Keratinocyte (primary cell): ENCODE data around the gene SEMA4D. TPM values are rescaled to one million over a fixed set of nuclear protein-coding genes. Genes with fewer than 3 reads are reported as not detected.

Experiments
- DNase-seq: peaks from one replicate; pipeline ENCODE4 v3.0.0-alpha.2; 2011; ENCODE audit warnings: low read depth, missing footprints, low spot score
- FAIRE-seq: peaks from 2 replicates; lab custom pipeline; 2011; peaks lifted over from hg19 to GRCh38; lab: Jason Lieb, UNC
- H2AFZ ChIP-seq: 2 replicates; pipeline ENCODE4 v1.6.0; 2012; ENCODE audit warnings: low read length, control low read depth, inconsistent platforms; ENCODE audit not compliant: control insufficient read depth
- H3K27ac ChIP-seq: 2 replicates; pipeline ENCODE4 v1.5.1; 2011; ENCODE audit warnings: low read length; ENCODE audit not compliant: control insufficient read depth, insufficient read depth
- H3K27me3 ChIP-seq: 3 replicates; pipeline ENCODE4 v1.6.0; 2011; ENCODE audit warnings: low read length; ENCODE audit not compliant: control insufficient read depth, insufficient read depth; ENCODE audit errors: extremely low read depth
- H3K36me3 ChIP-seq, 2 experiments: 2 replicates in 1 of 2; 3 replicates in 1 of 2; pipeline ENCODE4 v1.5.1; 2011; ENCODE audit warnings: low read length in 2 of 2, mild to moderate bottlenecking in 1 of 2; ENCODE audit not compliant: control insufficient read depth in 2 of 2, insufficient read depth in 2 of 2; ENCODE audit errors: extremely low read depth in 1 of 2
- H3K4me1 ChIP-seq: 3 replicates; pipeline ENCODE4 v1.5.1; 2011; ENCODE audit warnings: low read length; ENCODE audit not compliant: control insufficient read depth, insufficient read depth; ENCODE audit errors: extremely low read depth
- H3K4me2 ChIP-seq: 3 replicates; pipeline ENCODE4 v1.6.0; 2011; ENCODE audit warnings: low read depth, low read length; ENCODE audit not compliant: control insufficient read depth, insufficient read depth; ENCODE audit errors: extremely low read depth
- H3K4me3 ChIP-seq, 3 experiments: fragments of 200-600 bp in 1 of 3; sonication (generic) in 1 of 3; 2 replicates in 2 of 3; 3 replicates in 1 of 3; pipeline ENCODE4 v1.5.1; 2011 to 2016; ENCODE audit warnings: low read length in 3 of 3, mild to moderate bottlenecking in 3 of 3, control low read depth in 2 of 3, inconsistent platforms in 1 of 3, low read depth in 1 of 3, mixed read lengths in 1 of 3, mixed run types in 1 of 3, moderate library complexity in 1 of 3; ENCODE audit not compliant: control insufficient read depth in 2 of 3, insufficient read depth in 2 of 3; ENCODE audit errors: extremely low read depth in 1 of 3
- H3K79me2 ChIP-seq: 2 replicates; pipeline ENCODE4 v1.6.0; 2012; ENCODE audit warnings: low read length; ENCODE audit not compliant: control insufficient read depth, insufficient read depth
- H3K9ac ChIP-seq: 3 replicates; pipeline ENCODE4 v1.6.0; 2011; ENCODE audit warnings: low read length; ENCODE audit not compliant: control insufficient read depth, insufficient read depth; ENCODE audit errors: extremely low read depth
- H3K9me1 ChIP-seq: 3 replicates; pipeline ENCODE4 v1.6.0; 2011; ENCODE audit warnings: low read length; ENCODE audit not compliant: control insufficient read depth, insufficient read depth; ENCODE audit errors: extremely low read depth
- H3K9me3 ChIP-seq: 2 replicates; pipeline ENCODE4 v1.5.1; 2012; ENCODE audit warnings: low read depth, low read length; ENCODE audit not compliant: control insufficient read depth
- H4K20me1 ChIP-seq: 3 replicates; pipeline ENCODE4 v1.6.0; 2011; ENCODE audit warnings: low read length; ENCODE audit not compliant: control insufficient read depth, insufficient read depth; ENCODE audit errors: extremely low read depth
- CTCF ChIP-seq, 3 experiments: IDR thresholded peaks in 1 of 3; conservative IDR thresholded peaks in 1 of 3; optimal IDR thresholded peaks in 1 of 3; 2 replicates in 2 of 3; 3 replicates in 1 of 3; pipeline versions ENCODE3 to v1.5.1; 2011; ENCODE audit warnings: low read length in 3 of 3, mild to moderate bottlenecking in 3 of 3, moderate library complexity in 2 of 3, control low read depth in 1 of 3, inconsistent platforms in 1 of 3; ENCODE audit not compliant: insufficient read depth in 2 of 3; ENCODE audit errors: extremely low read depth in 1 of 3
- EZH2 ChIP-seq: IDR thresholded peaks from one replicate; pipeline ENCODE4 v1.6.1; 2012; ENCODE audit warnings: inconsistent platforms, mild to moderate bottlenecking, low read length, moderate library complexity
- dilution Hi-C: fragments of 300-500 bp; cut with MboI; formaldehyde crosslinking; loops from one replicate; pipeline ENCODE4 v1.7.0; 2020; ENCODE audit warnings: low sequenced_read_pairs; ENCODE audit not compliant: extremely low pct_ligation_motif_present
- polyA plus RNA-seq, 5 experiments: library from polyadenylated mRNA; depleted of rRNA in 3 of 5; stranded (reverse) in 3 of 5; stranded (forward) in 1 of 5; unstranded in 1 of 5; fragments of >200 nt; gene quantifications; 1 replicate in 1 of 5; 2 replicates in 3 of 5; 3 replicates in 1 of 5; pipeline versions ENCODE4 v1.2.1 to v1.2.3, GENCODE V29; 2011 to 2012; ENCODE audit warnings: missing spikeins in 2 of 5, low read depth in 1 of 5, low replicate concordance in 1 of 5

The SEMA4D gene
- polyA plus RNA-seq, 1 donor (not counting 4 experiments of a cell fraction or from before 2014, with no cell fraction given) = 0.43 TPM

GRCh38 chr9:89434636-89435035 lies 63.3 kb downstream of the SEMA4D start:
- no peaks in the 10 kb centered on the region for H3K79me2 ChIP-seq
- H3K9me3 ChIP-seq = no peaks in the 10 kb centered on the region
- no peaks in the 10 kb centered on the region for H3K9me1 ChIP-seq
- H3K36me3 ChIP-seq = no peaks in the 10 kb centered on the region
- no peak for FAIRE-seq
- no peak for DNase-seq
- no peaks in the 10 kb centered on the region for H3K4me1 ChIP-seq
- no peak overlapping the region for H3K27ac ChIP-seq
- H3K27me3 ChIP-seq = no peaks in the 10 kb centered on the region
- no peak overlapping the region for H3K9ac ChIP-seq
- H3K4me3 ChIP-seq = no peak overlapping the region
- no peak overlapping the region for H2AFZ ChIP-seq
- no peak overlapping the region for H3K4me2 ChIP-seq
- TF ChIP-seq CTCF (optimal IDR thresholded peaks at IDR 0.05 in 1 of 3, IDR thresholded peaks at IDR 0.05 in 1 of 3, conservative IDR thresholded peaks at IDR 0.05 in 1 of 3; ENCODE audit: extremely low read depth in 1 of 3, insufficient read depth in 2 of 3, low read length in 3 of 3) (no peak), EZH2 (no peak)
- H4K20me1 ChIP-seq = no peaks in the 10 kb centered on the region
- dilution Hi-C loops = no loop called here

GRCh38 chr9:89433826-89434225 lies 64.1 kb downstream of the SEMA4D start:
- Histone ChIP-seq H2AFZ (no peak overlapping the region), H3K4me3 (no peak overlapping the region), H3K9ac (no peak overlapping the region), H3K36me3 (no peaks in the 10 kb centered on the region), H3K79me2 (no peaks in the 10 kb centered on the region), H3K9me3 (no peaks in the 10 kb centered on the region), H3K4me1 (no peaks in the 10 kb centered on the region), H3K4me2 (no peak overlapping the region), H3K27me3 (no peaks in the 10 kb centered on the region), H3K9me1 (no peaks in the 10 kb centered on the region), H3K27ac (no peak overlapping the region), H4K20me1 (no peaks in the 10 kb centered on the region)
- no peak for FAIRE-seq
- dilution Hi-C loops = no loop called here
- DNase-seq = no peak
- no peak for TF ChIP-seq EZH2
- no peak for TF ChIP-seq CTCF (optimal IDR thresholded peaks at IDR 0.05 in 1 of 3, IDR thresholded peaks at IDR 0.05 in 1 of 3, conservative IDR thresholded peaks at IDR 0.05 in 1 of 3; ENCODE audit: extremely low read depth in 1 of 3, insufficient read depth in 2 of 3, low read length in 3 of 3)
